GM21576 (cell line): ENCODE measurements around the gene C1QTNF1.
"Not testable (repeated sequence)": the region's sequence is repeated elsewhere in the genome, so short reads cannot be mapped to it uniquely, and the experiment has no call there.

Experiments
- ATAC-seq: cut with Tn5 transposase; IDR thresholded peaks from one replicate; pipeline ENCODE4 v1.9.1; 2021; ENCODE audit warnings: mild to moderate bottlenecking, moderate library complexity; ENCODE audit not compliant: unreplicated experiment

C1QTNF1 gene

GRCh38 chr17:79022507-79022991 is 1.4 kb upstream of the C1QTNF1 start:
- no peak for ATAC-seq

- no peak for ATAC-seq
Observed at GRCh38 chr17:79023180-79023705, 726 bp upstream of the C1QTNF1 start.

- no peak for ATAC-seq
Observed at GRCh38 chr17:79024901-79025737, 1.1 kb downstream of the C1QTNF1 start.

- ATAC-seq: no peak
Observed at GRCh38 chr17:79026376-79027273, 2.7 kb downstream of the C1QTNF1 start.

GRCh38 chr17:79027274-79027924 is 3.4 kb downstream of the C1QTNF1 start:
- ATAC-seq: no peak

- ATAC-seq: no peak
Observed at GRCh38 chr17:79027925-79028491, 4.0 kb downstream of the C1QTNF1 start.

GRCh38 chr17:79028496-79029326 is 4.7 kb downstream of the C1QTNF1 start:
- no peak for ATAC-seq

GRCh38 chr17:79029327-79030009 is 5.5 kb downstream of the C1QTNF1 start:
- ATAC-seq: no peak

GRCh38 chr17:79030636-79031035 is 6.7 kb downstream of the C1QTNF1 start:
- ATAC-seq: not testable (repeated sequence)

GRCh38 chr17:79031996-79032875 is 8.3 kb downstream of the C1QTNF1 start:
- no peak for ATAC-seq

GRCh38 chr17:79033046-79033616 is 9.2 kb downstream of the C1QTNF1 start:
- no peak for ATAC-seq

- ATAC-seq: no peak
Observed at GRCh38 chr17:79033741-79034501, 10.0 kb downstream of the C1QTNF1 start.

GRCh38 chr17:79034931-79035485 is 11.0 kb downstream of the C1QTNF1 start:
- ATAC-seq: no peak

- no peak for ATAC-seq
Observed at GRCh38 chr17:79035686-79036085, 11.7 kb downstream of the C1QTNF1 start.

GRCh38 chr17:79036181-79036580 is 12.2 kb downstream of the C1QTNF1 start:
- no peak for ATAC-seq

GRCh38 chr17:79036596-79036995 is 12.6 kb downstream of the C1QTNF1 start:
- no peak for ATAC-seq
